HG02973 (cell line): ENCODE data around the gene ATF1.
"Not testable (repeated sequence)": the region's sequence is repeated elsewhere in the genome, so short reads cannot be mapped to it uniquely, and the experiment has no call there.

Experiments used
- ATAC-seq: cut with Tn5 transposase; IDR thresholded peaks from one replicate; pipeline ENCODE4 v1.9.1; 2021; ENCODE audit warnings: moderate library complexity; ENCODE audit not compliant: unreplicated experiment

The ATF1 gene

GRCh38 chr12:50790081-50790480, 26.2 kb downstream of the ATF1 start:
- no peak for ATAC-seq

GRCh38 chr12:50799908-50800307, 36.0 kb downstream of the ATF1 start:
- ATAC-seq: no peak

- no peak for ATAC-seq
These were observed 39.5 kb downstream of the ATF1 start for GRCh38 chr12:50803230-50803875.

- no peak for ATAC-seq
These were observed 42.3 kb downstream of the ATF1 start for GRCh38 chr12:50806176-50806575.

DNA sequence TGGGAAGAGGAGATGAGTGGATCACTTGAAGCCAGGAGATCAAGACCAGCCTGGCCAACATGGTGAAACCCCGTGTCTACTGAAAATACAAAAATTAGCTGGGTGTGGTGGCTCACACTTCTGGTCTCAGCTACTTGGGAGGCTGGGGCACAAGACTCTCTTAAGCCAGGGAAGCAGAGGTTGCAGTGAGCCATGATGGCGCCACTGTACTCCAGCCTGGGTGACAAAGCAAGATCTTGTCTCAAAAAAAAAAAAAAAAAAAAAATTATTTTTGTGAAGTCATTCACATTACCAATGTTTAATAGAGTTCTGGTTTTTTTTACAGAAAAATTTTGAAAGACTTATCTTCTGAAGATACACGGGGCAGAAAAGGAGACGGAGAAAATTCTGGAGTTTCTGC, 45.2 kb downstream of the ATF1 start:
- not testable (repeated sequence) for ATAC-seq

DNA sequence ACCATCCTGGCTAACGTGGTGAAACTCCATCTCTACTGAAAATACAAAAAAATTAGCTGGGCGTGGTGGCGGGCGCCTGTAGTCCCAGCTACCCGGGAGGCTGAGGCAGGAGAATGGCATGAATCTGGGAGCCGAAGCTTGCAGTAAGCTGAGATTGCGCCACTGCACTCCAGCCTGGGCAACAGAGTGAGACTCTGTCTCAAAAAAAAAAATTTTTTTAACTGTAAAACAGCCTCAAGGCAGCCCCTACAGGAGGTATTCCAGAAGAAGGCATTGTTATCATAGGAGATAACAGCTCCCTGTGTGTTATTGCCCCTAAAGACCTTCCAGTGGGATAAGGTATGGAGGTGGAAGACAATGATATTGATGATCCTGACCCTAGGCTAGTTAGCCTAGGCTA, 51.0 kb downstream of the ATF1 start:
- ATAC-seq: not testable (repeated sequence)

GRCh38 chr12:50820177-50820576, 56.3 kb downstream of the ATF1 start:
- ATAC-seq: no peak

- ATAC-seq: no peak
These were observed 58.2 kb downstream of the ATF1 start for GRCh38 chr12:50822082-50822481.

- ATAC-seq: not testable (repeated sequence)
These were observed 59.8 kb downstream of the ATF1 start for GRCh38 chr12:50823724-50824123.

- ATAC-seq: no peak
These were observed 61.0 kb downstream of the ATF1 start for GRCh38 chr12:50824914-50825313.

DNA sequence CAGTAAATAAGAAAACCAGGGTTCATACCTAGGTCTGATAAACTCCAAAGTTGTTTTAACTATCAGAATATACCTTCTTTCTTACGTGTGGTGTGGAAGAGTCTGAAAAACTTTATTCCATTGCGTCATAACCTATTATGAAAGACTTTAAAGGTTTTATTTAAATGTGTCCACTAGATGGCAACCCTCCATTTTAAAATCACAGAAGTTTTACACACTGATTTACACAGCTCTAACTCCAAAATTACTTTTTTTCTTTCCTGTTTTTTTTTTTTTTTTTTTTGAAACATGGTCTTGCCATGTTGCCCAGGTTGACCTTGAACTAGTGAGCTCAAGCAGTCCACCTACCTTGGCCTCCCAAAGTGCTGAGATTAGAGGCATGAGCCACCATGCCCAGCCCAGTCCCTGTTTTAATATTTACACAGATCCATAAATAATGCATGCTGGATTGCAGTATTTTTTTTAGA, 61.5 kb downstream of the ATF1 start:
- ATAC-seq: no peak

GRCh38 chr12:50828121-50828520, 64.2 kb downstream of the ATF1 start:
- ATAC-seq: no peak

GRCh38 chr12:50828886-50829285, 65.0 kb downstream of the ATF1 start:
- ATAC-seq: no peak

GRCh38 chr12:50833801-50834200, 69.9 kb downstream of the ATF1 start:
- ATAC-seq: not testable (repeated sequence)

GRCh38 chr12:50839042-50839441, 75.1 kb downstream of the ATF1 start:
- no peak for ATAC-seq

GRCh38 chr12:50840809-50841487, 77.0 kb downstream of the ATF1 start:
- no peak for ATAC-seq

GRCh38 chr12:50841716-50842531, 78.0 kb downstream of the ATF1 start:
- ATAC-seq: no peak

- no peak for ATAC-seq
These were observed 79.0 kb downstream of the ATF1 start, which contains the start of gene TMPRSS12 for GRCh38 chr12:50842637-50843493. Gene TMPRSS12, plus strand, starts transcription at chr12:50842926. Its CDS starts 39 bp downstream, at chr12:50842965.

DNA sequence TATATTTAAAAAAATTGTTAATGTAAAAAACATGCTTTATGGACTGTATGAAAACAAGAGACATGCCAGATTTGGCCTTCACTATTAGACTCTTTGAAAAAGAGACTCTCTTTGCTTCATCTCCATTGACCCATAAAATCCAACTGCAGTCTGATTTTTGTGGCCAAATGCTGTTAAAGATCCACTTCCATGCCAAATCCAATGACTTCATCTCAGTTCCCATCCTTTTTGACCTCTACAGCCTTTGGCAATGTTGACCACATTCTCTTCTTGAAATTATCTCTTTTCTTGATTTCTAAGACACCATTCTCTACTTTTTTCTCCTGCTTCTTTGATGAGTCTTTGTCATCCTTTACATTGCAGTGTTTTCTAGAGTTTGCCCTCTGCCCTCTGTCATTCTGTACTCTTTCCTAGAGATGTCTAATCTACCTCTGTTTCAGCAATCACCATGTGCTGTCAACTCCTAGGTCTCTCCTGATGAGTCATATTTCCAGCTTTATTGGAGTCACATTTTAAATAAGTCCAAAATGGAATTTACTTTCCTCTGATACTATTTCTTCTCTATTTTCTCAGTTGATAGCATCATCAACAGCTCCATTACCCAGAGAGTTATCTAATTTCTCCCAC, 81.2 kb downstream of the ATF1 start:
- ATAC-seq: no peak

GRCh38 chr12:50848963-50849362, 85.1 kb downstream of the ATF1 start:
- ATAC-seq: no peak
